PC-9 (cell line): ENCODE data around the gene NID2. TPM values are rescaled to one million over a fixed set of nuclear protein-coding genes. Genes with fewer than 3 reads are reported as not detected.
A peak's percentile ranks its signal among the peaks of the same experiment; 100 is the strongest.

Source experiments
- BruUV-seq: library from RNA; stranded (reverse); fragments of 400-500 nt; replicated peaks from 2 replicates; lab custom pipeline; 2021; lab: Mats Ljungman, UMichigan
- CTCF ChIA-PET: fragments of 300-600 bp; sonication (Branson Sonifier 250); formaldehyde crosslinking; loops from one replicate; lab custom pipeline; 2022; ENCODE audit warnings: antibody characterized with exemption; lab: Charles Lee
- POLR2A ChIA-PET: fragments of 300-600 bp; sonication (Branson Sonifier 250); formaldehyde crosslinking; loops from one replicate; lab custom pipeline; 2022; ENCODE audit warnings: antibody characterized with exemption; ENCODE audit not compliant: unreplicated experiment; lab: Charles Lee
- DNase-seq, 2 experiments: peaks; one replicate each; pipeline versions ENCODE4 v3.0.0 to v3.0.0-alpha.2; 2015 to 2022; ENCODE audit warnings: mixed read lengths in 1 of 2
- H2AFZ ChIP-seq: fragments of 200-600 bp; sonication (generic); 2 replicates; pipeline ENCODE4 v1.8.1; 2017; ENCODE audit warnings: antibody characterized with exemption
- H3F3A ChIP-seq: fragments of 200-600 bp; sonication (generic); 2 replicates; pipeline ENCODE4 v1.8.1; 2017; ENCODE audit warnings: antibody characterized with exemption, mild to moderate bottlenecking, low read depth; ENCODE audit not compliant: insufficient read depth
- H3K27ac ChIP-seq: fragments of 200-600 bp; sonication (generic); 2 replicates; pipeline ENCODE4 v1.6.1; 2016; ENCODE audit warnings: mixed run types
- H3K27me3 ChIP-seq: fragments of 200-600 bp; sonication (generic); 2 replicates; pipeline ENCODE4 v1.6.1; 2016; ENCODE audit warnings: low read depth, mixed run types; ENCODE audit not compliant: insufficient read depth
- H3K36me3 ChIP-seq: fragments of 200-600 bp; sonication (generic); 2 replicates; pipeline ENCODE4 v1.6.1; 2016; ENCODE audit warnings: low read depth, mixed run types
- H3K4me1 ChIP-seq: fragments of 200-600 bp; sonication (generic); replicated peaks from 2 replicates; pipeline ENCODE4 v1.6.1; 2016; ENCODE audit warnings: mixed run types; ENCODE audit not compliant: insufficient read depth
- H3K4me2 ChIP-seq: fragments of 200-600 bp; sonication (generic); 2 replicates; pipeline ENCODE4 v1.6.1; 2017; ENCODE audit warnings: mixed run types
- H3K4me3 ChIP-seq: fragments of 200-600 bp; sonication (generic); 2 replicates; pipeline ENCODE4 v1.6.1; 2016; ENCODE audit warnings: mixed run types
- H3K79me2 ChIP-seq: fragments of 200-600 bp; sonication (generic); 2 replicates; pipeline ENCODE4 v1.6.1; 2017; ENCODE audit warnings: low read depth, mixed run types
- H3K9me2 ChIP-seq: fragments of 200-600 bp; sonication (generic); 2 replicates; pipeline ENCODE4 v1.8.1; 2017; ENCODE audit warnings: mild to moderate bottlenecking; ENCODE audit not compliant: insufficient read depth
- H3K9me3 ChIP-seq: fragments of 200-600 bp; sonication (generic); 2 replicates; pipeline ENCODE4 v1.8.1; 2016; ENCODE audit warnings: low read depth; ENCODE audit not compliant: insufficient read depth
- H4K20me1 ChIP-seq: fragments of 200-600 bp; sonication (generic); 2 replicates; pipeline ENCODE4 v1.8.1; 2017; ENCODE audit not compliant: insufficient read depth
- CTCF ChIP-seq: fragments of 200-600 bp; sonication (generic); conservative IDR thresholded peaks from 2 replicates; pipeline ENCODE4 v1.6.1; 2017; ENCODE audit warnings: mixed run types, antibody characterized with exemption, mild to moderate bottlenecking, moderate library complexity
- EZH2 ChIP-seq: fragments of 200-600 bp; sonication (generic); IDR thresholded peaks from 2 replicates; pipeline ENCODE4 v1.8.0; 2017; ENCODE audit warnings: antibody characterized with exemption, low read depth
- intact Hi-C: fragments of 100-400 bp; cut with micrococcal nuclease; formaldehyde crosslinking; loops from one replicate; pipeline ENCODE4 v1.10.0; 2022; ENCODE audit not compliant: unreplicated experiment
- total RNA-seq: library from RNA; stranded (reverse); gene quantifications from 2 replicates; pipeline ENCODE4 v1.2.3, GENCODE V29; 2021

NID2 gene
- total RNA-seq, 1 experiment from 2014 or later: 0.11 TPM

GRCh38 chr14:51981218-51981854 lies 87.5 kb downstream of the NID2 start:
- no peaks in the 10 kb centered on the region for H3K4me1 ChIP-seq
- BruUV-seq: no TSS peak
- H3K79me2 ChIP-seq: no peaks in the 10 kb centered on the region
- no peaks in the 10 kb centered on the region for H3K9me3 ChIP-seq
- no peaks in the 10 kb centered on the region; the same call in 1 of the 2 replicates for H3K9me2 ChIP-seq
- no peak overlapping the region for H3K4me2 ChIP-seq
- no peaks in the 10 kb centered on the region for H3K27me3 ChIP-seq
- H3K27ac ChIP-seq: no peak overlapping the region
- no peaks in the 10 kb centered on the region for H3F3A ChIP-seq
- no peak for DNase-seq
- H4K20me1 ChIP-seq: no peaks in the 10 kb centered on the region
- intact Hi-C loops: no loop called here
- CTCF ChIA-PET: no interaction called here
- no peaks in the 10 kb centered on the region for H3K36me3 ChIP-seq
- no peak overlapping the region for H3K4me3 ChIP-seq
- TF ChIP-seq EZH2 (no peak), CTCF (no peak)
- no peak overlapping the region for H2AFZ ChIP-seq
- POLR2A ChIA-PET: no interaction called here

GRCh38 chr14:51979088-51979709 lies 89.7 kb downstream of the NID2 start:
- H3F3A ChIP-seq: no peaks in the 10 kb centered on the region
- ChIA-PET CTCF (interaction anchor here (1.0 to 1.5 kb wide), 3 partner anchors 43 to 199 kb away, joined by 3 to 7 read pairs (median 6); no protein-coding TSS in a partner anchor), POLR2A (interaction anchor here (0.6 kb wide), 1 partner anchor 1120 kb away, joined by 3 read pairs; no protein-coding TSS in a partner anchor)
- H3K4me1 ChIP-seq: no peaks in the 10 kb centered on the region
- H3K9me2 ChIP-seq: no peaks in the 10 kb centered on the region; the same call in 1 of the 2 replicates
- H3K9me3 ChIP-seq: no peaks in the 10 kb centered on the region
- no peaks in the 10 kb centered on the region for H3K79me2 ChIP-seq
- DNase-seq: peak in 1 of 2 experiments; percentile 68
- no peak overlapping the region for H3K4me3 ChIP-seq
- TF ChIP-seq CTCF (peak; percentile 94), EZH2 (no peak)
- H3K36me3 ChIP-seq: no peaks in the 10 kb centered on the region
- no peak overlapping the region for H3K27ac ChIP-seq
- BruUV-seq: no TSS peak
- no peaks in the 10 kb centered on the region for H4K20me1 ChIP-seq
- H2AFZ ChIP-seq: no peak overlapping the region
- H3K27me3 ChIP-seq: no peaks in the 10 kb centered on the region
- intact Hi-C loops: loop anchor here (1.0 to 2.0 kb wide), 3 partner anchors 150 to 696 kb away; no protein-coding TSS in a partner anchor
- H3K4me2 ChIP-seq: no peak overlapping the region

- ChIA-PET POLR2A (interaction anchor here (0.6 kb wide), 1 partner anchor 1119 kb away, joined by 3 read pairs; no protein-coding TSS in a partner anchor), CTCF (interaction anchor here (1.0 to 1.5 kb wide), 3 partner anchors 42 to 198 kb away, joined by 3 to 7 read pairs (median 6); no protein-coding TSS in a partner anchor)
- Histone ChIP-seq H3K4me3 (no peak overlapping the region), H3F3A (no peaks in the 10 kb centered on the region), H3K79me2 (no peaks in the 10 kb centered on the region), H3K27me3 (no peaks in the 10 kb centered on the region), H2AFZ (no peak overlapping the region), H3K36me3 (no peaks in the 10 kb centered on the region), H3K9me3 (no peaks in the 10 kb centered on the region), H3K4me1 (no peaks in the 10 kb centered on the region), H3K9me2 (no peaks in the 10 kb centered on the region; the same call in 1 of the 2 replicates), H3K4me2 (no peak overlapping the region), H4K20me1 (no peaks in the 10 kb centered on the region), H3K27ac (no peak overlapping the region)
- BruUV-seq: no TSS peak
- DNase-seq: no peak
- TF ChIP-seq CTCF (no peak), EZH2 (no peak)
- intact Hi-C loops: loop anchor here (1.0 to 2.0 kb wide), 3 partner anchors 150 to 695 kb away; no protein-coding TSS in a partner anchor
Measured at GRCh38 chr14:51978681-51979085, 90.2 kb downstream of the NID2 start.
